HG03196 (cell line): ENCODE data around the gene KRTAP2-4.
"Not testable (repeated sequence)": the region's sequence is repeated elsewhere in the genome, so short reads cannot be mapped to it uniquely, and the experiment has no call there.

Experiments used
- ATAC-seq: cut with Tn5 transposase; IDR thresholded peaks from one replicate; pipeline ENCODE4 v1.9.1; 2021; ENCODE audit not compliant: unreplicated experiment

KRTAP2-4 gene

GRCh38 chr17:41071606-41072360, 6.1 kb upstream of the KRTAP2-4 start:
- ATAC-seq = no peak

GRCh38 chr17:41069031-41069430, 3.4 kb upstream of the KRTAP2-4 start:
- no peak for ATAC-seq

GRCh38 chr17:41067281-41067680, 1.6 kb upstream of the KRTAP2-4 start:
- ATAC-seq = no peak

- ATAC-seq = not testable (repeated sequence)
Measured at GRCh38 chr17:41065016-41065689, 526 bp downstream of the KRTAP2-4 start.

GRCh38 chr17:41064301-41064700, 1.4 kb downstream of the KRTAP2-4 start:
- no peak for ATAC-seq

- ATAC-seq = no peak
Measured at GRCh38 chr17:41063449-41063848, 2.2 kb downstream of the KRTAP2-4 start.

- no peak for ATAC-seq
Measured at GRCh38 chr17:41061964-41062363, 3.7 kb downstream of the KRTAP2-4 start.

GRCh38 chr17:41060052-41060604, 5.6 kb downstream of the KRTAP2-4 start, which contains the start of gene KRTAP2-3:
TSS of gene KRTAP2-3 (minus strand) at chr17:41060114. CDS start at chr17:41060050, 64 bp downstream.
- ATAC-seq = no peak

- ATAC-seq = not testable (repeated sequence)
Measured at GRCh38 chr17:41059276-41060051, 6.2 kb downstream of the KRTAP2-4 start.

GRCh38 chr17:41058741-41059140, 6.9 kb downstream of the KRTAP2-4 start:
- ATAC-seq = no peak

- ATAC-seq = no peak
Measured at GRCh38 chr17:41057547-41057946, 8.1 kb downstream of the KRTAP2-4 start.

GRCh38 chr17:41055130-41055529, 10.5 kb downstream of the KRTAP2-4 start, which contains the start of gene KRTAP2-2:
TSS of gene KRTAP2-2 (minus strand) at chr17:41055230. CDS start at chr17:41055211, 19 bp downstream.
- ATAC-seq = not testable (repeated sequence)

- not testable (repeated sequence) for ATAC-seq
Measured at GRCh38 chr17:41054556-41054955, 11.1 kb downstream of the KRTAP2-4 start.

- ATAC-seq = no peak
Measured at GRCh38 chr17:41054025-41054424, 11.7 kb downstream of the KRTAP2-4 start.

GRCh38 chr17:41052566-41052965, 13.1 kb downstream of the KRTAP2-4 start:
- ATAC-seq = no peak

GRCh38 chr17:41049110-41049509, 16.6 kb downstream of the KRTAP2-4 start:
- no peak for ATAC-seq

GRCh38 chr17:41048441-41048840, 17.2 kb downstream of the KRTAP2-4 start:
- no peak for ATAC-seq

GRCh38 chr17:41046735-41047465, 18.8 kb downstream of the KRTAP2-4 start, which contains the start of gene KRTAP2-1:
TSS of gene KRTAP2-1 (minus strand) at chr17:41047316. CDS start at chr17:41047267, 49 bp downstream.
- ATAC-seq = not testable (repeated sequence)

GRCh38 chr17:41042953-41043352, 22.7 kb downstream of the KRTAP2-4 start:
- ATAC-seq = no peak
